Measurements from ENCODE around the gene ENTPD5. TPM values are rescaled to one million over a fixed set of nuclear protein-coding genes. Genes with fewer than 3 reads are reported as not detected.

Gene ENTPD5
- total and polyA plus RNA-seq, 2 of the 4 experiments (the other 2 are of a cell fraction): 7.3 to 8.1 TPM

GRCh38 chr14:73945159-73945670 is 73.9 kb downstream of the ENTPD5 start:
- H4K5ac ChIP-seq (ENCODE audit: low read depth, low read length): no peak overlapping the region
- H2AK5ac ChIP-seq (ENCODE audit: low read depth, low read length): no peak overlapping the region
- CTCF ChIA-PET: no interaction called here
- WGBS, 2 experiments (ENCODE audit: extremely low coverage in 2 of 2, insufficient read length in 1 of 2): no CpG with 5 or more reads among the region's 4 CpGs
- no peak overlapping the region for H2BK5ac ChIP-seq (ENCODE audit: low read depth, low read length, poor library complexity, severe bottlenecking)
- no peak overlapping the region for H3K23ac ChIP-seq (ENCODE audit: low read depth, low read length)
- H2BK120ac ChIP-seq (ENCODE audit: low read depth, low read length): no peak overlapping the region
- H2AFZ ChIP-seq (replicated peaks; ENCODE audit: low read length, poor library complexity): no peak overlapping the region
- H3K79me1 ChIP-seq (ENCODE audit: low read depth in 1 of 2, low read length in 2 of 2): peaks cover 0 to under 1% of the 10 kb centered on the region in 2 experiments; a peak in 1 of 4 replicates
- H3K4me3 ChIP-seq (ENCODE audit: insufficient read depth, low read depth, low read length): no peak overlapping the region
- H3K9me1 ChIP-seq (ENCODE audit: insufficient read depth, low read length): peaks cover 3% of the 10 kb centered on the region
- DNase-seq (no peak), ATAC-seq (ENCODE audit: low read depth) (no peak)
- TF ChIP-seq NFE2L2 (IDR thresholded peaks at IDR 0.05; ENCODE audit: low read depth, low read length) (no peak), SMC3 (IDR thresholded peaks at IDR 0.05; ENCODE audit: low read depth, low read length) (no peak), FOS (IDR thresholded peaks at IDR 0.05; ENCODE audit: low read depth, low read length) (no peak)
- TF ChIP-seq, protein P1, sequence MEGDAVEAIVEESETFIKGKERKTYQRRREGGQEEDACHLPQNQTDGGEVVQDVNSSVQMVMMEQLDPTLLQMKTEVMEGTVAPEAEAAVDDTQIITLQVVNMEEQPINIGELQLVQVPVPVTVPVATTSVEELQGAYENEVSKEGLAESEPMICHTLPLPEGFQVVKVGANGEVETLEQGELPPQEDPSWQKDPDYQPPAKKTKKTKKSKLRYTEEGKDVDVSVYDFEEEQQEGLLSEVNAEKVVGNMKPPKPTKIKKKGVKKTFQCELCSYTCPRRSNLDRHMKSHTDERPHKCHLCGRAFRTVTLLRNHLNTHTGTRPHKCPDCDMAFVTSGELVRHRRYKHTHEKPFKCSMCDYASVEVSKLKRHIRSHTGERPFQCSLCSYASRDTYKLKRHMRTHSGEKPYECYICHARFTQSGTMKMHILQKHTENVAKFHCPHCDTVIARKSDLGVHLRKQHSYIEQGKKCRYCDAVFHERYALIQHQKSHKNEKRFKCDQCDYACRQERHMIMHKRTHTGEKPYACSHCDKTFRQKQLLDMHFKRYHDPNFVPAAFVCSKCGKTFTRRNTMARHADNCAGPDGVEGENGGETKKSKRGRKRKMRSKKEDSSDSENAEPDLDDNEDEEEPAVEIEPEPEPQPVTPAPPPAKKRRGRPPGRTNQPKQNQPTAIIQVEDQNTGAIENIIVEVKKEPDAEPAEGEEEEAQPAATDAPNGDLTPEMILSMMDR (conservative IDR thresholded peaks at IDR 0.05; ENCODE audit: low read depth, low read length): no peak
- no peaks in the 10 kb centered on the region for H3K9me3 ChIP-seq (ENCODE audit: control insufficient read depth, insufficient read depth, low read length)
- no peak overlapping the region for H3K4me2 ChIP-seq (ENCODE audit: low read depth, low read length)
- in situ Hi-C loops (cut with MboI; ENCODE audit: low sequenced_read_pairs): no loop called here
- intact Hi-C loops (cut with micrococcal nuclease): no loop called here
- no peak overlapping the region for H3K27ac ChIP-seq (ENCODE audit: insufficient read depth, low read length)
- peaks cover 8% of the 10 kb centered on the region for H3K4me1 ChIP-seq (ENCODE audit: control insufficient read depth, insufficient read depth, low read length)
- no peak overlapping the region for H4K8ac ChIP-seq (ENCODE audit: low read depth in 2 of 2, low read length in 2 of 2)
- no peak overlapping the region for H3K56ac ChIP-seq (ENCODE audit: extremely low read depth, insufficient read depth, low read length)
- H2BK15ac ChIP-seq (ENCODE audit: low read depth, low read length): no peak overlapping the region
- no peaks in the 10 kb centered on the region for H3K27me3 ChIP-seq (ENCODE audit: control insufficient read depth, insufficient read depth, low read length)
- no TSS peak for BruUV-seq (replicated peaks)
- H3K4ac ChIP-seq (ENCODE audit: low read depth, low read length): no peak overlapping the region
- no peak overlapping the region for H4K91ac ChIP-seq (ENCODE audit: insufficient read depth, low read depth, low read length)
- no peak overlapping the region for H3K9ac ChIP-seq (ENCODE audit: low read depth, low read length)
- POLR2A ChIA-PET (ENCODE audit: unreplicated experiment): no interaction called here
- H3K36me3 ChIP-seq (ENCODE audit: control insufficient read depth, insufficient read depth, low read length): peaks cover 13% of the 10 kb centered on the region
- dilution Hi-C loops (cut with HindIII; ENCODE audit: low sequenced_read_pairs, unreplicated experiment): no loop called here
- no peak overlapping the region for H2BK20ac ChIP-seq (ENCODE audit: low read depth, low read length)
- no peaks in the 10 kb centered on the region for H4K20me1 ChIP-seq (ENCODE audit: insufficient read depth, low read length)
- no peak overlapping the region for H2AK9ac ChIP-seq (replicated peaks; ENCODE audit: low read depth, low read length, poor library complexity)
- no peak overlapping the region for H3K14ac ChIP-seq (replicated peaks; ENCODE audit: low read depth, low read length)
- H3K18ac ChIP-seq (ENCODE audit: low read depth, low read length): no peak overlapping the region
